Neuron (in vitro differentiated cells): ENCODE measurements around the gene RAG1.

ENCODE experiments used
- H2AFZ ChIP-seq: one replicate; pipeline ENCODE4 v1.6.1; 2013; ENCODE audit warnings: low read depth, mild to moderate bottlenecking, inconsistent platforms, low read length, moderate library complexity
- H3K27me3 ChIP-seq: one replicate; pipeline ENCODE4 v1.6.1; 2013; ENCODE audit warnings: low read length; ENCODE audit not compliant: insufficient read depth
- H3K36me3 ChIP-seq: one replicate; pipeline ENCODE4 v1.6.1; 2013; ENCODE audit warnings: low read length; ENCODE audit not compliant: insufficient read depth
- H3K4me1 ChIP-seq: one replicate; pipeline ENCODE4 v1.6.1; 2013; ENCODE audit warnings: low read length; ENCODE audit not compliant: insufficient read depth
- H3K4me3 ChIP-seq: 2 replicates; pipeline ENCODE4 v1.5.1; 2013; ENCODE audit warnings: mild to moderate bottlenecking, low read length, moderate library complexity
- H3K9me3 ChIP-seq: one replicate; pipeline ENCODE4 v1.6.1; 2013; ENCODE audit warnings: low read length

RAG1 gene

GRCh38 chr11:36600180-36600579 is 32.4 kb downstream of the RAG1 start:
- H2AFZ ChIP-seq, result no peak overlapping the region
- no peaks in the 10 kb centered on the region for H3K36me3 ChIP-seq
- no peaks in the 10 kb centered on the region for H3K9me3 ChIP-seq
- no peak overlapping the region for H3K4me3 ChIP-seq
- H3K4me1 ChIP-seq, result peaks cover 3% of the 10 kb centered on the region
- H3K27me3 ChIP-seq, result no peaks in the 10 kb centered on the region

GRCh38 chr11:36601155-36601554 is 33.3 kb downstream of the RAG1 start:
- Histone ChIP-seq H3K4me1 (no peaks in the 10 kb centered on the region), H3K27me3 (no peaks in the 10 kb centered on the region), H3K36me3 (no peaks in the 10 kb centered on the region), H3K4me3 (no peak overlapping the region), H2AFZ (no peak overlapping the region), H3K9me3 (no peaks in the 10 kb centered on the region)

- H3K36me3 ChIP-seq, result no peaks in the 10 kb centered on the region
- no peaks in the 10 kb centered on the region for H3K9me3 ChIP-seq
- H3K27me3 ChIP-seq, result no peaks in the 10 kb centered on the region
- H3K4me3 ChIP-seq, result no peak overlapping the region
- H2AFZ ChIP-seq, result no peak overlapping the region
- H3K4me1 ChIP-seq, result no peaks in the 10 kb centered on the region
Measured at GRCh38 chr11:36602135-36602534, 34.3 kb downstream of the RAG1 start.

- H3K9me3 ChIP-seq, result no peaks in the 10 kb centered on the region
- H3K36me3 ChIP-seq, result no peaks in the 10 kb centered on the region
- H3K4me1 ChIP-seq, result no peaks in the 10 kb centered on the region
- H3K27me3 ChIP-seq, result no peaks in the 10 kb centered on the region
- no peak overlapping the region for H2AFZ ChIP-seq
- H3K4me3 ChIP-seq, result no peak overlapping the region
Measured at GRCh38 chr11:36605221-36606216, 37.7 kb downstream of the RAG1 start.

- Histone ChIP-seq H3K27me3 (no peaks in the 10 kb centered on the region), H3K9me3 (no peaks in the 10 kb centered on the region), H3K4me3 (no peak overlapping the region), H2AFZ (no peak overlapping the region), H3K36me3 (no peaks in the 10 kb centered on the region), H3K4me1 (no peaks in the 10 kb centered on the region)
Measured at GRCh38 chr11:36608491-36609199, 40.8 kb downstream of the RAG1 start.

- Histone ChIP-seq H3K4me1 (no peaks in the 10 kb centered on the region), H3K36me3 (no peaks in the 10 kb centered on the region), H3K27me3 (no peaks in the 10 kb centered on the region), H2AFZ (no peak overlapping the region), H3K4me3 (no peak overlapping the region), H3K9me3 (no peaks in the 10 kb centered on the region)
Measured at GRCh38 chr11:36609383-36609782, 41.6 kb downstream of the RAG1 start.

GRCh38 chr11:36615826-36616225 is 48.0 kb downstream of the RAG1 start:
- Histone ChIP-seq H3K4me3 (no peak overlapping the region), H3K27me3 (no peaks in the 10 kb centered on the region), H3K36me3 (no peaks in the 10 kb centered on the region), H2AFZ (no peak overlapping the region), H3K9me3 (no peaks in the 10 kb centered on the region), H3K4me1 (no peaks in the 10 kb centered on the region)

GRCh38 chr11:36617543-36618362 is 49.9 kb downstream of the RAG1 start:
- Histone ChIP-seq H2AFZ (no peak overlapping the region), H3K4me1 (no peaks in the 10 kb centered on the region), H3K9me3 (no peaks in the 10 kb centered on the region), H3K4me3 (no peak overlapping the region), H3K27me3 (no peaks in the 10 kb centered on the region), H3K36me3 (no peaks in the 10 kb centered on the region)

- Histone ChIP-seq H3K27me3 (no peaks in the 10 kb centered on the region), H3K9me3 (no peaks in the 10 kb centered on the region), H3K36me3 (no peaks in the 10 kb centered on the region), H2AFZ (no peak overlapping the region), H3K4me1 (no peaks in the 10 kb centered on the region), H3K4me3 (no peak overlapping the region)
Measured at GRCh38 chr11:36618363-36619047, 50.7 kb downstream of the RAG1 start.

- H3K27me3 ChIP-seq, result no peaks in the 10 kb centered on the region
- no peaks in the 10 kb centered on the region for H3K4me1 ChIP-seq
- no peaks in the 10 kb centered on the region for H3K9me3 ChIP-seq
Measured at GRCh38 chr11:36619502-36619901, 51.7 kb downstream of the RAG1 start.

GRCh38 chr11:36620246-36620645 is 52.4 kb downstream of the RAG1 start:
- Histone ChIP-seq H3K4me3 (no peak overlapping the region), H2AFZ (no peak overlapping the region), H3K27me3 (no peaks in the 10 kb centered on the region), H3K36me3 (no peaks in the 10 kb centered on the region), H3K9me3 (no peaks in the 10 kb centered on the region), H3K4me1 (no peaks in the 10 kb centered on the region)

More at GRCh38 chr11:36619502-36619901, 51.7 kb downstream of the RAG1 start:
- H2AFZ ChIP-seq, result no peak overlapping the region
- H3K4me3 ChIP-seq, result no peak overlapping the region
- no peaks in the 10 kb centered on the region for H3K36me3 ChIP-seq

GRCh38 chr11:36622431-36623136 is 54.8 kb downstream of the RAG1 start:
- Histone ChIP-seq H3K4me3 (no peak overlapping the region), H2AFZ (no peak overlapping the region), H3K4me1 (no peaks in the 10 kb centered on the region), H3K27me3 (no peaks in the 10 kb centered on the region), H3K36me3 (no peaks in the 10 kb centered on the region), H3K9me3 (no peaks in the 10 kb centered on the region)
